ENCODE measurements around the gene PIGU. TPM values are rescaled to one million over a fixed set of nuclear protein-coding genes. Genes with fewer than 3 reads are reported as not detected.
A peak's percentile ranks its signal among the peaks of the same experiment; 100 is the strongest.

Gene PIGU
- total RNA-seq, 1 experiment from 2014 or later, result 32.8 TPM

DNA sequence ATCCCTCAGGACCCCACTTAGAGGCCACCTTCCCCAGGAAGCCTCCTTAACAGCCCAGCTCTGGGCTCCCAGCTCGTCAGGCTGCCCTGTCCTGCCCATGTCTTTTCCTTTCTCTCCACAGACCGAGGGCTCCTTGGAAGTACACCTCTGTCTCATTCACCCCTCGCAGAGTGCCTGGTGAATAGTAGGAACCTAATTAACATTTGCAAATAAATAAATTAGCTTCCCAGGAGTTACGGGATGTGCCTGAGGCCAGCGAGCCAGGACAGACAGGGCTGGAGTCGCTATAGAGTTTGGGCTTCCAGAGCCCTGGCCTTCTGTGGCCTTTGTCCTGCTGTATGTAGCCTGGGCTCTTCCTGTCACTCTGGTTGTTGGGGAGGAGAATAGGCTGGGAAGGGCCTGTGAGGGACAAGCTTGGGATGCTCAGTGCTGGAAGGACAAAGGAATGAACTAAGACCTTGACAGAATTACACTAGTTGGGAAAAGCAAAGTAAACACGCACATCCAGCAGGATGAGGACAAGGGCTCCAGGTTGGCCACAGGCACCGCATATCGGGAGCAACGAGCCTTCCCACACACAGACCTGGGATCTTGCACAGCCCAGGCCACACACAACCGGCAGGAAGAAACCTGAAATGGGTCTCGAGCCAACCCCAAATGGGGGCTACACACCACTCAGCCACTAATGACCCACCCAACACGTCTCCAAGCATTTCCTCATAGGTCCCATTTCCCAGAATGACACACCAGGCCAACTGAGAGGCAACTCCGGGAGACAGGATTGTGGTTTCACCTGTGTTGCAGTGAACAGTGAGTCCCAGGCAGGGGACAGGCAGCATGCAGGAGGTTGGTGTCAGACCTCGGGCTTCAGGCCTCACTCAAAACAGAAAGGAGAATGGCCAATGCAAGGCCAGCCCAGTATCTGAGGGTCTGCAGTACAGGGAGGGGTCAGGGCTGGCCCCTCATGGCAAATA is 108.7 kb downstream of the PIGU start:
- H4K20me1 ChIP-seq (ENCODE audit: control insufficient read depth, insufficient read depth, insufficient read length), result no peaks in the 10 kb centered on the region
- H2AFZ ChIP-seq (ENCODE audit: low read length), result no peak overlapping the region
- no peak overlapping the region for H3K4ac ChIP-seq (ENCODE audit: low read depth, low read length)
- H3K79me1 ChIP-seq (ENCODE audit: insufficient read depth, low read depth, low read length, poor library complexity, severe bottlenecking), result no peaks in the 10 kb centered on the region
- H3K36me3 Mint-ChIP-seq (ENCODE audit: insufficient read depth in 1 of 3, low read depth in 3 of 3), result peaks cover 2 to 10% (median 6%) of the 10 kb centered on the region in 3 experiments; a peak in 4 of 7 replicates
- H3K4me1 ChIP-seq (ENCODE audit: insufficient read depth, low read length), result no peaks in the 10 kb centered on the region
- no CpG with 5 or more reads among the region's 15 CpGs for WGBS (ENCODE audit: extremely low coverage, insufficient read length, low lambda C conversion rate)
- no peak overlapping the region for H3T11ph ChIP-seq (ENCODE audit: low read length)
- H3K79me2 ChIP-seq (ENCODE audit: insufficient read depth, low read length), result no peaks in the 10 kb centered on the region
- no peak for DNase-seq
- H3K14ac ChIP-seq (ENCODE audit: insufficient read depth, low read length), result no peak overlapping the region
- no peak overlapping the region for H2AK5ac ChIP-seq (ENCODE audit: insufficient read length, low read length)
- no peak overlapping the region for H3K18ac ChIP-seq (ENCODE audit: insufficient read length, low read depth, low read length)
- no peak overlapping the region for H3K23ac ChIP-seq (ENCODE audit: insufficient read length, low read depth, low read length)
- H3K9ac ChIP-seq (ENCODE audit: extremely low read depth, insufficient read length, low read length), result no peak overlapping the region
- H3K27me3 Mint-ChIP-seq (ENCODE audit: low read depth), result no peaks in the 10 kb centered on the region
- no peak overlapping the region for H4K8ac ChIP-seq (replicated peaks; ENCODE audit: insufficient read length, low read depth, low read length)
- H3K4me1 Mint-ChIP-seq, result peaks cover 15 to 24% of the 10 kb centered on the region in 2 experiments
- H2BK12ac ChIP-seq (ENCODE audit: insufficient read length, low read depth, low read length), result no peak overlapping the region
- H2BK15ac ChIP-seq (ENCODE audit: low read depth, low read length), result no peak overlapping the region
- no peak overlapping the region for H2BK20ac ChIP-seq (ENCODE audit: low read depth, low read length, poor library complexity, severe bottlenecking)
- no peak overlapping the region for H4K91ac ChIP-seq (ENCODE audit: insufficient read length, low read depth, low read length)
- no peak overlapping the region for H3K27ac ChIP-seq (ENCODE audit: insufficient read length, low read depth, low read length)
- no peaks in the 10 kb centered on the region for H3K27me3 ChIP-seq (ENCODE audit: insufficient read depth, low read length)
- no peak overlapping the region for H3K4me3 Mint-ChIP-seq
- no peak overlapping the region for H2BK120ac ChIP-seq (ENCODE audit: low read depth, low read length, poor library complexity, severe bottlenecking)
- H3K27ac Mint-ChIP-seq, result peak overlapping the region; percentile 73 to 95 (median 95)
- H3K23me2 ChIP-seq (ENCODE audit: insufficient read length, low read depth, low read length, poor library complexity, severe bottlenecking), result no peaks in the 10 kb centered on the region
- H4K5ac ChIP-seq (ENCODE audit: insufficient read length, low read depth, low read length), result no peak overlapping the region
- no peaks in the 10 kb centered on the region for H3K9me3 ChIP-seq (ENCODE audit: control insufficient read depth, low read depth, low read length)
- no peak overlapping the region for H3K56ac ChIP-seq (ENCODE audit: insufficient read length, low read depth, low read length)
- no peaks in the 10 kb centered on the region for H3K9me3 Mint-ChIP-seq
- TF ChIP-seq, protein P1, sequence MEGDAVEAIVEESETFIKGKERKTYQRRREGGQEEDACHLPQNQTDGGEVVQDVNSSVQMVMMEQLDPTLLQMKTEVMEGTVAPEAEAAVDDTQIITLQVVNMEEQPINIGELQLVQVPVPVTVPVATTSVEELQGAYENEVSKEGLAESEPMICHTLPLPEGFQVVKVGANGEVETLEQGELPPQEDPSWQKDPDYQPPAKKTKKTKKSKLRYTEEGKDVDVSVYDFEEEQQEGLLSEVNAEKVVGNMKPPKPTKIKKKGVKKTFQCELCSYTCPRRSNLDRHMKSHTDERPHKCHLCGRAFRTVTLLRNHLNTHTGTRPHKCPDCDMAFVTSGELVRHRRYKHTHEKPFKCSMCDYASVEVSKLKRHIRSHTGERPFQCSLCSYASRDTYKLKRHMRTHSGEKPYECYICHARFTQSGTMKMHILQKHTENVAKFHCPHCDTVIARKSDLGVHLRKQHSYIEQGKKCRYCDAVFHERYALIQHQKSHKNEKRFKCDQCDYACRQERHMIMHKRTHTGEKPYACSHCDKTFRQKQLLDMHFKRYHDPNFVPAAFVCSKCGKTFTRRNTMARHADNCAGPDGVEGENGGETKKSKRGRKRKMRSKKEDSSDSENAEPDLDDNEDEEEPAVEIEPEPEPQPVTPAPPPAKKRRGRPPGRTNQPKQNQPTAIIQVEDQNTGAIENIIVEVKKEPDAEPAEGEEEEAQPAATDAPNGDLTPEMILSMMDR (conservative IDR thresholded peaks at IDR 0.05), result no peak
- H3K4me2 ChIP-seq (ENCODE audit: insufficient read depth, insufficient read length, low read length), result no peak overlapping the region
- no peak overlapping the region for H2BK5ac ChIP-seq (ENCODE audit: insufficient read length, low read length)
